Psoas muscle (tissue), 8 donors: Measurements from ENCODE around the gene PRTG. TPM values are rescaled to one million over a fixed set of nuclear protein-coding genes. Genes with fewer than 3 reads are reported as not detected.

Source experiments
- ATAC-seq, 4 donors: fragments of 200-7000 bp; cut with Tn5 transposase; one replicate each; pipeline ENCODE4 v1.9.1; 2020; ENCODE audit warnings: moderate library complexity in 3 of 4, mild to moderate bottlenecking in 2 of 4
- DNase-seq, 2 donors: peaks; one replicate each; pipeline ENCODE4 v3.0.0-alpha.2; 2020
- H3K27ac ChIP-seq: fragments of 200-600 bp; one replicate; pipeline ENCODE4 v1.8.0; 2022
- H3K27me3 ChIP-seq, 3 donors: fragments of 200-600 bp in 1 of 3; one replicate each; pipeline versions ENCODE4 v1.6.1 to v1.8.0; 2013 to 2022; ENCODE audit warnings: low read length in 2 of 3, mild to moderate bottlenecking in 2 of 3, moderate library complexity in 1 of 3; ENCODE audit not compliant: insufficient read depth in 3 of 3
- H3K36me3 ChIP-seq, 2 donors: fragments of 200-600 bp in 1 of 2; one replicate each; pipeline versions ENCODE4 v1.6.1 to v1.8.0; 2013 to 2022; ENCODE audit warnings: low read depth in 1 of 2, mild to moderate bottlenecking in 1 of 2, moderate library complexity in 1 of 2; ENCODE audit not compliant: insufficient read depth in 1 of 2
- H3K4me1 ChIP-seq: fragments of 200-600 bp; one replicate; pipeline ENCODE4 v1.8.0; 2022
- H3K4me3 ChIP-seq: fragments of 200-600 bp; one replicate; pipeline ENCODE4 v1.8.0; 2022; ENCODE audit warnings: mild to moderate bottlenecking
- H3K9me3 ChIP-seq: fragments of 200-600 bp; one replicate; pipeline ENCODE4 v1.8.0; 2022
- WGBS, 3 donors: extraction: QIAGEN DNeasy Blood & Tissue Kit; methylation state at CpG; one replicate each; pipeline versions ENCODE4 v1.1.6 to v1.1.7; 2013; 5-methylcytosine and 5-hydroxymethylcytosine counted together
- intact Hi-C, 2 donors: fragments of 100-400 bp; cut with DNase I; formaldehyde crosslinking; loops; one replicate each; pipeline versions ENCODE4 v1.11.0 to v1.14.2; 2022
- polyA plus RNA-seq, 3 donors: library from polyadenylated mRNA; stranded (reverse); fragments of 200-250 nt; gene quantifications; one replicate each; pipeline ENCODE4 v1.2.3, GENCODE V29; 2013
- total RNA-seq, 4 donors: library from RNA; stranded (reverse); fragmentation: NEBNext Ultra II Directional in 2 of 4; extraction: Animal tissue kit (Norgen Biotek cat#: 25700) in 2 of 4; gene quantifications; one replicate each; pipeline versions ENCODE4 v1.2.1 to v1.2.4, GENCODE V29; 2021 to 2023
- TF ChIP-seq, protein P1 (sequence below): fragments of 200-600 bp; IDR thresholded peaks from one replicate; pipeline ENCODE4 v1.8.0; 2022; ENCODE audit warnings: antibody characterized with exemption
- donor health status: healthy with polysubstance abuse.
- donor health status: DM: no; HTN: no; CAD: no; lungs with moderate emphysema.
- donor health status: Bipolar disorder and iron deficiency.
- donor health status: healthy.
- donor health status: DM: yes; HTN: yes; CAD: no.
- donor health status: DM: no; HTN: no; CAD: no.
- donor health status: DM: no; HTN: no; CAD: no.
- donor health status: DM: yes; HTN: yes; CAD: no.

Gene PRTG
- total and polyA plus RNA-seq, 7 donors = 0.15 to 1.1 (median 0.46) TPM

- ATAC-seq = no peak
- no peak overlapping the region for H3K4me3 ChIP-seq
- no peaks in the 10 kb centered on the region for H3K27me3 ChIP-seq
- DNase-seq = no peak
- intact Hi-C loops = no loop called here
- no peaks in the 10 kb centered on the region for H3K9me3 ChIP-seq
- TF ChIP-seq, protein P1, sequence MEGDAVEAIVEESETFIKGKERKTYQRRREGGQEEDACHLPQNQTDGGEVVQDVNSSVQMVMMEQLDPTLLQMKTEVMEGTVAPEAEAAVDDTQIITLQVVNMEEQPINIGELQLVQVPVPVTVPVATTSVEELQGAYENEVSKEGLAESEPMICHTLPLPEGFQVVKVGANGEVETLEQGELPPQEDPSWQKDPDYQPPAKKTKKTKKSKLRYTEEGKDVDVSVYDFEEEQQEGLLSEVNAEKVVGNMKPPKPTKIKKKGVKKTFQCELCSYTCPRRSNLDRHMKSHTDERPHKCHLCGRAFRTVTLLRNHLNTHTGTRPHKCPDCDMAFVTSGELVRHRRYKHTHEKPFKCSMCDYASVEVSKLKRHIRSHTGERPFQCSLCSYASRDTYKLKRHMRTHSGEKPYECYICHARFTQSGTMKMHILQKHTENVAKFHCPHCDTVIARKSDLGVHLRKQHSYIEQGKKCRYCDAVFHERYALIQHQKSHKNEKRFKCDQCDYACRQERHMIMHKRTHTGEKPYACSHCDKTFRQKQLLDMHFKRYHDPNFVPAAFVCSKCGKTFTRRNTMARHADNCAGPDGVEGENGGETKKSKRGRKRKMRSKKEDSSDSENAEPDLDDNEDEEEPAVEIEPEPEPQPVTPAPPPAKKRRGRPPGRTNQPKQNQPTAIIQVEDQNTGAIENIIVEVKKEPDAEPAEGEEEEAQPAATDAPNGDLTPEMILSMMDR = no peak
- no peak overlapping the region for H3K27ac ChIP-seq
- H3K4me1 ChIP-seq = no peaks in the 10 kb centered on the region
- 90 to 95% (median 94%) methylated on average over 4 of the region's 4 CpGs for WGBS, 3 donors
- no peaks in the 10 kb centered on the region for H3K36me3 ChIP-seq
These were observed 124.6 kb downstream of the PRTG start for GRCh38 chr15:55618387-55618786.

DNA sequence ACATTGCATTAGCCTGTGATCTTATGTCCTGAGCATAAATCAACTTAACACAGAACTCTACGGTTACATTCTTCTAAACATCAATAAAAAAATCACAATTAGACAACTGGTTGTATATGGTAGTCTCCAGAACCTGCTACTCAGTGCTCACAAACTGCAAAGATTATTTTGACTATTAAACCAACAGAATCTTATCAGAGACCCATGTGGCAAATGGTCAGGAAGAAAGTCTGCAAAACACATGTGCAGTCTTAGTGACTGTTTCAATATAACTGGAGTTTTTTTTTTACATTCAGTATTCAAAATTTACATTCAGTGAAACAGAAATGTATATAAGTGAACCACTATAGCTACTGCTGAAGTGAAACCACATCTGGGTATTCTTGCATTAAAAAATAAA lies 127.5 kb downstream of the PRTG start:
- intact Hi-C loops = no loop called here
- Histone ChIP-seq H3K9me3 (no peaks in the 10 kb centered on the region), H3K4me3 (no peak overlapping the region), H3K27me3 (no peaks in the 10 kb centered on the region), H3K36me3 (no peaks in the 10 kb centered on the region), H3K4me1 (no peaks in the 10 kb centered on the region), H3K27ac (no peak overlapping the region)
- ATAC-seq = no peak
- TF ChIP-seq, protein P1 = no peak
- DNase-seq = no peak
- WGBS, 3 donors = 79 to 89% (median 87%) methylated on average over 1 of the region's 1 CpG

- Histone ChIP-seq H3K27me3 (no peaks in the 10 kb centered on the region), H3K4me1 (no peaks in the 10 kb centered on the region), H3K4me3 (no peak overlapping the region), H3K36me3 (no peaks in the 10 kb centered on the region), H3K9me3 (no peaks in the 10 kb centered on the region), H3K27ac (no peak overlapping the region)
- ATAC-seq (no peak), DNase-seq (no peak)
- TF ChIP-seq, protein P1 = no peak
- intact Hi-C loops = no loop called here
- 46 to 63% (median 51%) methylated on average over 4 of the region's 4 CpGs for WGBS, 3 donors
These were observed 129.2 kb downstream of the PRTG start for GRCh38 chr15:55613727-55614126.

DNA sequence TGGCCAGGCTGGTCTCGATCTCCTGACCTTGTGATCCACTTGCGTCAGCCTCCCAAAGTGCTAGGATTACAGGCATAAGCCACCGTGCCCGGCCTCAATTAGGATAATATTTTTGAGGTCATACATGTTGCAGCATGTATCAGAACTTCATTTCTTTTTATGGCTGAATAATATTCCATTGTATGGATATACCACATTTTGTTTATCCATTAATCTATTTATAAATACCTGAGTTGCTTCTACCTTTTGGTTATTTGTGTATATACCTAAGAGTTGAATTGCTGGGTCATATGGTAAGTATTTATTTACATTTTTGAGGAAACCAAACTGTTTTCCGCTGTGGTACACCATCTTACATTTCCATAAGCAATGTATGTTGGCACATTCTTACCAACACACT lies 136.7 kb downstream of the PRTG start:
- ATAC-seq (no peak), DNase-seq (no peak)
- Histone ChIP-seq H3K9me3 (peaks cover 9% of the 10 kb centered on the region), H3K4me3 (no peak overlapping the region), H3K36me3 (no peaks in the 10 kb centered on the region), H3K27ac (no peak overlapping the region), H3K27me3 (no peaks in the 10 kb centered on the region), H3K4me1 (no peaks in the 10 kb centered on the region)
- intact Hi-C loops = no loop called here
- TF ChIP-seq, protein P1 = no peak
- WGBS, 3 donors = 90 to 94% (median 92%) methylated on average over 5 of the region's 5 CpGs

GRCh38 chr15:55601374-55601773 lies 141.6 kb downstream of the PRTG start:
- DNase-seq (no peak), ATAC-seq (no peak)
- TF ChIP-seq, protein P1 = no peak
- H3K36me3 ChIP-seq = no peaks in the 10 kb centered on the region
- no peak overlapping the region for H3K4me3 ChIP-seq
- H3K27ac ChIP-seq = no peak overlapping the region
- intact Hi-C loops = no loop called here
- peaks cover 6% of the 10 kb centered on the region for H3K9me3 ChIP-seq
- H3K27me3 ChIP-seq = no peaks in the 10 kb centered on the region
- no peaks in the 10 kb centered on the region for H3K4me1 ChIP-seq
- 79 to 85% (median 80%) methylated on average over 5 of the region's 5 CpGs for WGBS, 3 donors
